Dendritic cell treated with granulocyte-macrophage colony-stimulating factor and Interleukin-4, amounts not matched to agents 40 ng/mL and 50 ng/mL, for 4 days (primary cell): ENCODE measurements around the gene NSMF.
"Not testable (repeated sequence)": the region's sequence is repeated elsewhere in the genome, so short reads cannot be mapped to it uniquely, and the experiment has no call there.

ENCODE experiments used
- H3K27ac Mint-ChIP-seq: one replicate; pipeline ENCODE4 v1.8.0; 2022; ENCODE audit warnings: mild to moderate bottlenecking, mixed read lengths
- H3K27me3 Mint-ChIP-seq: one replicate; pipeline ENCODE4 v1.8.0; 2022; ENCODE audit warnings: mild to moderate bottlenecking, mixed read lengths
- H3K36me3 Mint-ChIP-seq: one replicate; pipeline ENCODE4 v1.8.0; 2022; ENCODE audit warnings: low read depth, mixed read lengths
- H3K4me1 Mint-ChIP-seq: one replicate; pipeline ENCODE4 v1.8.0; 2022; ENCODE audit warnings: low read depth, mixed read lengths
- H3K4me3 Mint-ChIP-seq: one replicate; pipeline ENCODE4 v1.8.0; 2022; ENCODE audit warnings: mild to moderate bottlenecking, moderate library complexity, mixed read lengths
- H3K9me3 Mint-ChIP-seq: one replicate; pipeline ENCODE4 v1.8.0; 2022; ENCODE audit warnings: mixed read lengths
- intact Hi-C: fragments of 100-400 bp; cut with micrococcal nuclease; formaldehyde crosslinking; loops from one replicate; pipeline ENCODE4 v1.15.0; 2022

NSMF gene

GRCh38 chr9:137452761-137453642 is 6.1 kb downstream of the NSMF start:
- Mint-ChIP-seq H3K4me3 (peak overlapping the region; percentile 77), H3K27ac (peak overlapping the region; percentile 98)

DNA sequence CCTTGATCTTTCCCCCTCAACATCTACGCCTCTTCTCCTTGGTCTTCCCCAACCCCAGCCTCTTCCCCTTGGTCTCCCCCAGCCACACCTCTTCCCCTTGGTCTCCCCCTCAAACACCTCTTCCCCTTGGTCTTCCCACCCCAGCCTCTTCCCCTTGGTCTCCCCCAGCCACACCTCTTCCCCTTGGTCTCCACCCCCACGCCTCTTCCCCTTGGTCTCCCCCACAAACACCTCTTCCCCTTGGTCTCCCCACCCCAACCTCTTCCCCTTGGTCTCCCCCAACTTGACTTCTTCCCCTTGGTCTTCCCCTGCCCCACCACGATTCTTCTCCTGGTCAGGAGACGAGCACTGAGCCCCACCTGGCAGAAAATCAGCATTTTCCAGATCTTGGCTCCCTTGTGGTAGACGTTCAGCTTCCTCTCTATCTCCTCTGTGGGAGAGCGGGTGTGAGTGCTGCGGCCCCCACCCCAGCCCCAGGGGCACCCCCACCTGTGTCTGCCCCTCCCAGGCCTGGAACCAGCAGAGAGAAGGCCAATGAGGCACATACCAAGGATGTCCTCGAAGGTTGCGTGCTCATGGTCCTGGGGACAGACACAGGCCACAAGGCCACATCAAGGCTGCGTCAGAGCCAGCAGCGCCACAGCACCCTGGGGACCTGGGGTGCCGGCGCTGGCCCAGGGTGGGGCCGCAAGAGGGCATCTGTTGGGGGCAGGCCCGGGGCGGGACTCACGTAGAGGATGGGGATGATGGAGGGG is 7.0 kb downstream of the NSMF start:
- H3K4me3 Mint-ChIP-seq, result no peak overlapping the region
- H3K27ac Mint-ChIP-seq, result peak overlapping the region; percentile 98
- H3K9me3 Mint-ChIP-seq, result no peaks in the 10 kb centered on the region
- no peaks in the 10 kb centered on the region for H3K27me3 Mint-ChIP-seq
- peaks cover 77% of the 10 kb centered on the region for H3K36me3 Mint-ChIP-seq
- H3K4me1 Mint-ChIP-seq, result peaks cover 90% of the 10 kb centered on the region
- intact Hi-C loops, result no loop called here

More at GRCh38 chr9:137452761-137453642, 6.1 kb downstream of the NSMF start:
- Mint-ChIP-seq H3K4me1 (peaks cover 89% of the 10 kb centered on the region), H3K9me3 (no peaks in the 10 kb centered on the region), H3K36me3 (peaks cover 78% of the 10 kb centered on the region), H3K27me3 (peaks cover 2% of the 10 kb centered on the region)
- intact Hi-C loops, result no loop called here

DNA sequence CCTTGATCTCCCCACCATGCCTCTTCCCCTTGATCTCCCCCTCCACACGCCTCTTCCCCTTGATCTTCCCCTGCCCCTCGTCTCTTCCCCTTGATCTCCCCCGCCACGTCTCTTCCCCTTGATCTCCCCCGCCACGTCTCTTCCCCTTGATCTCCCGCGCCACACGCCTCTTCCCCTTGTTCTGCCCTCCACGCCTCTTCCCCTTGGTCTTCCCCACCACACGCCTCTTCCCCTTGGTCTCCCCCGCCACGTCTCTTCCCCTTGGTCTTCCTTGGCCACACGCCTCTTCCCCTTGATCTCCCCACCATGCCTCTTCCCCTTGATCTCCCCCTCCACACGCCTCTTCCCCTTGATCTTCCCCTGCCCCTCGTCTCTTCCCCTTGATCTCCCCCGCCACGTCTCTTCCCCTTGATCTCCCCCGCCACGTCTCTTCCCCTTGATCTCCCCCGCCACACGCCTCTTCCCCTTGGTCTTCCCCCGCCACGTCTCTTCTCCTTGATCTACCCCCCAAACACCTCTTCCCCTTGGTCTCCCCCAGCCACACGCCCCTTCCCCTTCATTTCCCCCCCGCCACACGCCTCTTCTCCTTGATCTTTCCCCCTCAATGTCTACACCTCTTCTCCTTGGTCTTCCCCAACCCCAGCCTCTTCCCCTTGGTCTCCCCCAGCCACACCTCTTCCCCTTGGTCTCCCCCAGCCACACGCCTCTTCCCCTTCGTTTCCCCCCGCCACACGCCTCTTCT is 7.7 kb downstream of the NSMF start:
- H3K4me3 Mint-ChIP-seq, intact Hi-C loops: not testable (repeated sequence)
- peak overlapping the region; percentile 98 for H3K27ac Mint-ChIP-seq

GRCh38 chr9:137450539-137451222 is 8.5 kb downstream of the NSMF start:
- H3K4me1 Mint-ChIP-seq, result peaks cover 87% of the 10 kb centered on the region
- H3K27ac Mint-ChIP-seq, result peak overlapping the region; percentile 50
- peaks cover 62% of the 10 kb centered on the region for H3K36me3 Mint-ChIP-seq
- H3K9me3 Mint-ChIP-seq, H3K27me3 Mint-ChIP-seq, H3K4me3 Mint-ChIP-seq, intact Hi-C loops: not testable (repeated sequence)

More for the DNA sequence above, 7.7 kb downstream of the NSMF start:
- not testable (repeated sequence) for H3K9me3 Mint-ChIP-seq, H3K27me3 Mint-ChIP-seq
- Mint-ChIP-seq H3K4me1 (peaks cover 90% of the 10 kb centered on the region), H3K36me3 (peaks cover 70% of the 10 kb centered on the region)

GRCh38 chr9:137449931-137450538 is 9.1 kb downstream of the NSMF start:
- Mint-ChIP-seq H3K4me3 (no peak overlapping the region), H3K36me3 (peaks cover 56% of the 10 kb centered on the region), H3K27me3 (no peaks in the 10 kb centered on the region), H3K27ac (peak overlapping the region; percentile 46), H3K9me3 (no peaks in the 10 kb centered on the region), H3K4me1 (peaks cover 87% of the 10 kb centered on the region)
- intact Hi-C loops, result no loop called here

- Mint-ChIP-seq H3K9me3 (no peaks in the 10 kb centered on the region), H3K27me3 (no peaks in the 10 kb centered on the region), H3K4me1 (peaks cover 84% of the 10 kb centered on the region), H3K4me3 (no peak overlapping the region), H3K27ac (peak overlapping the region; percentile 46), H3K36me3 (peaks cover 49% of the 10 kb centered on the region)
- intact Hi-C loops, result no loop called here
Measured at GRCh38 chr9:137449081-137449844, 9.9 kb downstream of the NSMF start.

GRCh38 chr9:137448602-137448962 is 10.6 kb downstream of the NSMF start:
- Mint-ChIP-seq H3K36me3 (peaks cover 45% of the 10 kb centered on the region), H3K4me1 (peaks cover 80% of the 10 kb centered on the region), H3K27ac (peak overlapping the region; percentile 46), H3K4me3 (no peak overlapping the region), H3K27me3 (peaks cover 2% of the 10 kb centered on the region), H3K9me3 (no peaks in the 10 kb centered on the region)
- intact Hi-C loops, result no loop called here

DNA sequence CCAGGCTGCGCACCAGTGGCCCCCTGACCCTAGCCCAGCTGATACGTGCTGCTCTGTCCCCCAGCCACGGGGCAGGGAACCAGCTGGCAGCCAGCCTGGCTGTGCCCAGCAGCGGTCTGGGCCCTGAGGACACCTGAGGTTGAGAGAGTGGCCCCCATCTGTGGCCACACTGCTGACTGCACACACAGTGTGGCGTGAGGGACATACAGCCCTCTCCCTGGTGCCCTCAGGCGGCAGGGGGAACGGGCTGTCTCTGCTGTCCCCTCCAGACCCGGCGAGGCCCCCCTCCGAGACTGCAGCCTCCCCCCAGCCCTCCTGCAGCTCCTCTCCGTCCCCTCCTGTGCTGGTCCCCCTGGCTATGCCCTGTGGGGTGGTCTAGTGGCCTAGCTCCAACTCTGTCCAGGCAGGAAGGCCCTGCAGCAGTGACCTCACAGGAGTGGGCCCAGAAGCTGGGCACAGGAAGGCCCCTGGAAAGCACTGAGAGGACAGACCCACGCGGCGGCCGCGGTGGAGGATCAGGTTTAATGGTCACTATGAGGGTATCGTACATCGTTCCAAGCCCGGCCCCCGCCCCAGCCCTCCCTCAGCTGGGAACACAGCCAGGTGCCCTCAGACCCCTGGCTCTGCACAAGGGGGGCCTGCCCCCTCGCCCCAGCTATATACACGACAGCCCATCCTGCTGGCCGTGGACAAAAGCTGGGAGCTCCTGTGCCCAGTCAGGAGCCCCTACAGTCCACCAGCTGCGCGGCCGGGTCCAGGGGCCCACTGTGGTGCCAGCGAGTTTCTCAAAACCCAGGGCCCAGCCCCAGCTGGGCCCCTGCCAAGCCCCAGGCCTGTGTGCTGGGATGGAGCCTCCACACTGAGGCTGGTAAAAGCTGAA is 11.2 kb downstream of the NSMF start:
- Mint-ChIP-seq H3K9me3 (no peaks in the 10 kb centered on the region), H3K27me3 (peaks cover 8% of the 10 kb centered on the region), H3K27ac (peak overlapping the region; percentile 65), H3K4me1 (peaks cover 74% of the 10 kb centered on the region), H3K36me3 (peaks cover 40% of the 10 kb centered on the region), H3K4me3 (no peak overlapping the region)
- intact Hi-C loops, result no loop called here

GRCh38 chr9:137446851-137447471 is 12.2 kb downstream of the NSMF start:
- H3K27me3 Mint-ChIP-seq, result peaks cover 16% of the 10 kb centered on the region
- peak overlapping the region; percentile 30 for H3K4me3 Mint-ChIP-seq
- peaks cover 30% of the 10 kb centered on the region for H3K36me3 Mint-ChIP-seq
- no peaks in the 10 kb centered on the region for H3K9me3 Mint-ChIP-seq
- H3K4me1 Mint-ChIP-seq, result peaks cover 64% of the 10 kb centered on the region
- H3K27ac Mint-ChIP-seq, result peak overlapping the region; percentile 65
- intact Hi-C loops, result no loop called here

GRCh38 chr9:137445930-137446431 is 13.2 kb downstream of the NSMF start:
- no peaks in the 10 kb centered on the region for H3K9me3 Mint-ChIP-seq
- peaks cover 29% of the 10 kb centered on the region for H3K36me3 Mint-ChIP-seq
- intact Hi-C loops, result no loop called here
- H3K4me1 Mint-ChIP-seq, result peaks cover 59% of the 10 kb centered on the region
- no peak overlapping the region for H3K4me3 Mint-ChIP-seq
- peaks cover 18% of the 10 kb centered on the region for H3K27me3 Mint-ChIP-seq
- H3K27ac Mint-ChIP-seq, result peak overlapping the region; percentile 65

DNA sequence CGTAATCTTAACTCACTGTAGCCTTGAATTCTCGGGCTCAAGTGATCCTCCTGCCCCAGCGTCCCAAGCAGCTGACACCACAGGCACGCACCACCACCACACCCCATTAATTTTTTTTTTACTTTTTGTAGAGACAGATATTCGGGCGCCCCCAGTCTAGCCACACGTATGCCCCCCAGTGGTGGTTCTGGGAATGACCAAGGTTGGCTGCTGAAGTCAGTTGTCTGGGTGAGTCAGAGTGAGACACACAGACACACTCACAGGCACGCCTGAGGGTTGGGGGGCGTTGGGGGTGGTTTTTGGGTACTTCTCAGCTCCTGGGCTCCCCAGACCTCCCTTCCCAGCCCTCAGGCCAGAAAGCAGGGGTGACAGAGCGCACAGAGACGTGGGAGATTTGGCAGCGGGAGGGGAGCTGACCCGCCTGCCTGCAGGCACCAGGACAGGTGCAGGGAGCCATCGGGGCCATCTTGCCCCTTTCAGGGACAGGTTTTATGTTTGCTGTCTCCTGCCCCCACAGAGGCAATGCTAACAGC is 13.8 kb downstream of the NSMF start:
- H3K4me3 Mint-ChIP-seq, result no peak overlapping the region
- intact Hi-C loops, result no loop called here
- peak overlapping the region; percentile 47 for H3K27ac Mint-ChIP-seq
- H3K36me3 Mint-ChIP-seq, result peaks cover 29% of the 10 kb centered on the region
- no peaks in the 10 kb centered on the region for H3K9me3 Mint-ChIP-seq
- H3K4me1 Mint-ChIP-seq, result peaks cover 54% of the 10 kb centered on the region
- peaks cover 18% of the 10 kb centered on the region for H3K27me3 Mint-ChIP-seq
